Smooth muscle cell (in vitro differentiated cells): ENCODE measurements around the gene CDH22. TPM values are rescaled to one million over a fixed set of nuclear protein-coding genes. Genes with fewer than 3 reads are reported as not detected.

Source experiments
- DNase-seq: peaks from one replicate; lab custom pipeline; 2025; ENCODE audit not compliant: unreplicated experiment; lab: John Stamatoyannopoulos, UW
- H2AFZ ChIP-seq: fragments of 200-600 bp; sonication (generic); 2 replicates; pipeline ENCODE4 v1.6.0; 2016; ENCODE audit warnings: antibody characterized with exemption, low read depth, mild to moderate bottlenecking
- H3F3A ChIP-seq: fragments of 200-600 bp; sonication (generic); 2 replicates; pipeline ENCODE4 v1.6.0; 2017; ENCODE audit warnings: antibody characterized with exemption, low read depth
- H3K27ac ChIP-seq: fragments of 200-600 bp; sonication (generic); 2 replicates; pipeline ENCODE4 v1.5.1; 2016; ENCODE audit warnings: low read depth, mild to moderate bottlenecking
- H3K27me3 ChIP-seq: fragments of 200-600 bp; sonication (generic); 2 replicates; pipeline ENCODE4 v1.6.1; 2016; ENCODE audit warnings: low read depth, mild to moderate bottlenecking
- H3K36me3 ChIP-seq: fragments of 200-600 bp; sonication (generic); 2 replicates; pipeline ENCODE4 v1.5.1; 2016; ENCODE audit warnings: low read depth
- H3K4me1 ChIP-seq: fragments of 200-600 bp; sonication (generic); 2 replicates; pipeline ENCODE4 v1.5.1; 2016; ENCODE audit warnings: low read depth
- H3K4me2 ChIP-seq: fragments of 200-600 bp; sonication (generic); 2 replicates; pipeline ENCODE4 v1.6.0; 2016; ENCODE audit warnings: mild to moderate bottlenecking
- H3K4me3 ChIP-seq: fragments of 200-600 bp; sonication (generic); 2 replicates; pipeline ENCODE4 v1.5.1; 2016; ENCODE audit warnings: mild to moderate bottlenecking
- H3K79me2 ChIP-seq: fragments of 200-600 bp; sonication (generic); 2 replicates; pipeline ENCODE4 v1.6.0; 2016; ENCODE audit warnings: low read depth, mild to moderate bottlenecking
- H3K9ac ChIP-seq: fragments of 200-600 bp; sonication (generic); 2 replicates; pipeline ENCODE4 v1.6.0; 2016; ENCODE audit warnings: low read depth
- H3K9me3 ChIP-seq: fragments of 200-600 bp; sonication (generic); replicated peaks from 2 replicates; pipeline ENCODE4 v1.5.1; 2016; ENCODE audit warnings: low read depth
- H4K20me1 ChIP-seq: fragments of 200-600 bp; sonication (generic); 2 replicates; pipeline ENCODE4 v1.6.0; 2016; ENCODE audit warnings: low read depth
- CTCF ChIP-seq: fragments of 200-600 bp; sonication (generic); IDR thresholded peaks from 2 replicates; pipeline ENCODE4 v1.5.1; 2017; ENCODE audit warnings: borderline replicate concordance, mild to moderate bottlenecking, antibody characterized with exemption; ENCODE audit not compliant: insufficient read depth, poor library complexity, severe bottlenecking
- WGBS: methylation state at CpG from one replicate; pipeline ENCODE4 v1.1.7; 2016; ENCODE audit warnings: low lambda C conversion rate; 5-methylcytosine and 5-hydroxymethylcytosine counted together
- polyA plus RNA-seq: library from polyadenylated mRNA; unstranded; fragments of >200 nt; fragmentation: Nextera tagmentation; extraction: Ambion mirVana; gene quantifications from 2 replicates; pipeline ENCODE4 v1.2.1, GENCODE V29; 2016
- total RNA-seq: library from RNA; depleted of rRNA; stranded (reverse); fragments of >200 nt; gene quantifications from 2 replicates; pipeline ENCODE4 v1.2.3, GENCODE V29; 2014

The CDH22 gene
- total and polyA plus RNA-seq, 2 experiments from 2014 or later: not detected

- H2AFZ ChIP-seq: no peak overlapping the region
- peaks cover 68% of the 10 kb centered on the region for H3K27me3 ChIP-seq
- H3F3A ChIP-seq: no peaks in the 10 kb centered on the region
- 7% methylated on average over 40 of the region's 77 CpGs for WGBS
- no peaks in the 10 kb centered on the region for H3K4me1 ChIP-seq
- no peaks in the 10 kb centered on the region for H3K9me3 ChIP-seq
- peak; percentile 7 for DNase-seq
- H3K4me3 ChIP-seq: no peak overlapping the region
- H4K20me1 ChIP-seq: no peaks in the 10 kb centered on the region
- no peak overlapping the region for H3K9ac ChIP-seq
- peak; percentile 65 for TF ChIP-seq CTCF
- no peaks in the 10 kb centered on the region for H3K79me2 ChIP-seq
- H3K36me3 ChIP-seq: no peaks in the 10 kb centered on the region
- no peak overlapping the region for H3K27ac ChIP-seq
- no peak overlapping the region for H3K4me2 ChIP-seq
Observed at GRCh38 chr20:46174469-46175126, 133.7 kb downstream of the CDH22 start.

- no peak overlapping the region for H2AFZ ChIP-seq
- peaks cover 71% of the 10 kb centered on the region for H3K27me3 ChIP-seq
Observed at GRCh38 chr20:46173652-46174468, 134.4 kb downstream of the CDH22 start.

GRCh38 chr20:46172961-46173536 lies 135.2 kb downstream of the CDH22 start:
- H3K27me3 ChIP-seq: peaks cover 71% of the 10 kb centered on the region

More at GRCh38 chr20:46173652-46174468, 134.4 kb downstream of the CDH22 start:
- Histone ChIP-seq H3K9ac (no peak overlapping the region), H3K4me2 (no peak overlapping the region), H3K36me3 (no peaks in the 10 kb centered on the region), H3K27ac (no peak overlapping the region), H3K79me2 (no peaks in the 10 kb centered on the region), H3F3A (no peaks in the 10 kb centered on the region), H4K20me1 (no peaks in the 10 kb centered on the region), H3K4me1 (no peaks in the 10 kb centered on the region), H3K4me3 (no peak overlapping the region), H3K9me3 (no peaks in the 10 kb centered on the region)
- 39% methylated on average over 24 of the region's 25 CpGs for WGBS
- no peak for TF ChIP-seq CTCF
- DNase-seq: no peak

More at GRCh38 chr20:46172961-46173536, 135.2 kb downstream of the CDH22 start:
- Histone ChIP-seq H2AFZ (no peak overlapping the region), H3K36me3 (no peaks in the 10 kb centered on the region), H3K9me3 (no peaks in the 10 kb centered on the region), H4K20me1 (no peaks in the 10 kb centered on the region), H3K4me3 (no peak overlapping the region), H3K4me2 (no peak overlapping the region), H3K4me1 (no peaks in the 10 kb centered on the region), H3F3A (no peaks in the 10 kb centered on the region), H3K9ac (no peak overlapping the region), H3K27ac (no peak overlapping the region), H3K79me2 (no peaks in the 10 kb centered on the region)
- WGBS: 71% methylated on average over 3 of the region's 3 CpGs
- DNase-seq: no peak
- TF ChIP-seq CTCF: no peak
